Fibroblast of upper back skin (primary cell): ENCODE data around the gene RPRD1B.
"Not testable (repeated sequence)": the region's sequence is repeated elsewhere in the genome, so short reads cannot be mapped to it uniquely, and the experiment has no call there.

Source experiments
- DNase-seq: peaks from one replicate; pipeline ENCODE4 v3.0.0-alpha.2; 2013

RPRD1B gene

GRCh38 chr20:38107916-38108315 is 74.4 kb downstream of the RPRD1B start:
- DNase-seq: not testable (repeated sequence)

GRCh38 chr20:38108438-38108985 is 75.0 kb downstream of the RPRD1B start:
- peak; percentile 80 for DNase-seq

GRCh38 chr20:38108986-38109541 is 75.5 kb downstream of the RPRD1B start:
- DNase-seq: peak; percentile 93

GRCh38 chr20:38109591-38110524 is 76.3 kb downstream of the RPRD1B start:
- DNase-seq: peak; percentile 100

GRCh38 chr20:38110525-38111178 is 77.1 kb downstream of the RPRD1B start:
- no peak for DNase-seq

GRCh38 chr20:38111366-38112232 is 78.1 kb downstream of the RPRD1B start:
- DNase-seq: no peak

GRCh38 chr20:38112261-38112929 is 78.8 kb downstream of the RPRD1B start:
- no peak for DNase-seq

- DNase-seq: no peak
These were observed 79.4 kb downstream of the RPRD1B start for GRCh38 chr20:38112930-38113294.

GRCh38 chr20:38113401-38114325 is 80.1 kb downstream of the RPRD1B start:
- no peak for DNase-seq

- DNase-seq: peak; percentile 52
These were observed 80.8 kb downstream of the RPRD1B start for GRCh38 chr20:38114353-38114791.

GRCh38 chr20:38115205-38115604 is 81.7 kb downstream of the RPRD1B start:
- no peak for DNase-seq

GRCh38 chr20:38115896-38116295 is 82.3 kb downstream of the RPRD1B start:
- no peak for DNase-seq

GRCh38 chr20:38116409-38117165 is 83.0 kb downstream of the RPRD1B start:
- no peak for DNase-seq

GRCh38 chr20:38117205-38117604 is 83.7 kb downstream of the RPRD1B start:
- no peak for DNase-seq

- DNase-seq: peak; percentile 79
These were observed 84.1 kb downstream of the RPRD1B start for GRCh38 chr20:38117635-38118034.

GRCh38 chr20:38119446-38119845 is 85.9 kb downstream of the RPRD1B start:
- DNase-seq: no peak

GRCh38 chr20:38120625-38120988 is 87.1 kb downstream of the RPRD1B start:
- no peak for DNase-seq

GRCh38 chr20:38121741-38122140 is 88.2 kb downstream of the RPRD1B start:
- no peak for DNase-seq

- DNase-seq: peak; percentile 31
These were observed 89.6 kb downstream of the RPRD1B start for GRCh38 chr20:38123021-38123587.
